NT2/D1 (cell line): ENCODE data around the gene SNAPC5.

ENCODE experiments used
- SUZ12 ChIP-seq: IDR thresholded peaks from 2 replicates; pipeline ENCODE4 v1.6.1; 2011; ENCODE audit not compliant: insufficient read length, insufficient read depth; ENCODE audit errors: extremely low read depth
- YY1 ChIP-seq: IDR thresholded peaks from 2 replicates; pipeline ENCODE4 v1.6.1; 2011; ENCODE audit not compliant: insufficient read length, insufficient read depth
- ZNF274 ChIP-seq: IDR thresholded peaks from 2 replicates; pipeline ENCODE4 v1.6.1; 2011; ENCODE audit warnings: mild to moderate bottlenecking, low read depth, low read length

GRCh38 chr15:66452971-66453580 is 44.5 kb downstream of the SNAPC5 start:
- TF ChIP-seq ZNF274: no peak
- TF ChIP-seq YY1: no peak
- no peak for TF ChIP-seq SUZ12
